Osteocyte (in vitro differentiated cells): ENCODE data around the gene LSM7. TPM values are rescaled to one million over a fixed set of nuclear protein-coding genes. Genes with fewer than 3 reads are reported as not detected.

Source experiments
- DNase-seq: peaks from one replicate; pipeline ENCODE4 v3.0.0; 2021; ENCODE audit warnings: mixed read lengths; ENCODE audit not compliant: unreplicated experiment; ENCODE audit errors: extremely low spot score
- H3K27ac Mint-ChIP-seq: one replicate; pipeline ENCODE4 v1.8.0; 2021; ENCODE audit warnings: mild to moderate bottlenecking, mixed read lengths; ENCODE audit not compliant: unreplicated experiment
- H3K27me3 Mint-ChIP-seq: one replicate; pipeline ENCODE4 v1.8.0; 2021; ENCODE audit warnings: mixed read lengths; ENCODE audit not compliant: unreplicated experiment
- H3K36me3 Mint-ChIP-seq: one replicate; pipeline ENCODE4 v1.8.0; 2021; ENCODE audit warnings: mixed read lengths; ENCODE audit not compliant: unreplicated experiment
- H3K4me1 Mint-ChIP-seq: one replicate; pipeline ENCODE4 v1.8.0; 2021; ENCODE audit warnings: mixed read lengths; ENCODE audit not compliant: unreplicated experiment
- H3K4me3 Mint-ChIP-seq: one replicate; pipeline ENCODE4 v1.8.0; 2021; ENCODE audit warnings: mild to moderate bottlenecking, moderate library complexity, mixed read lengths; ENCODE audit not compliant: unreplicated experiment
- H3K9me3 Mint-ChIP-seq: one replicate; pipeline ENCODE4 v1.8.0; 2021; ENCODE audit warnings: mixed read lengths; ENCODE audit not compliant: unreplicated experiment
- total RNA-seq: library from RNA; stranded (reverse); gene quantifications from 2 replicates; pipeline ENCODE4 v1.2.1, GENCODE V29; 2021
- TF ChIP-seq, protein P1 (sequence below): fragments of 200-600 bp; sonication (generic); IDR thresholded peaks from 2 replicates; pipeline ENCODE4 v1.5.0; 2021; ENCODE audit warnings: antibody characterized with exemption, mild to moderate bottlenecking, moderate library complexity

Gene LSM7
- total RNA-seq, 1 donor from 2014 or later, result 77.8 TPM

DNA sequence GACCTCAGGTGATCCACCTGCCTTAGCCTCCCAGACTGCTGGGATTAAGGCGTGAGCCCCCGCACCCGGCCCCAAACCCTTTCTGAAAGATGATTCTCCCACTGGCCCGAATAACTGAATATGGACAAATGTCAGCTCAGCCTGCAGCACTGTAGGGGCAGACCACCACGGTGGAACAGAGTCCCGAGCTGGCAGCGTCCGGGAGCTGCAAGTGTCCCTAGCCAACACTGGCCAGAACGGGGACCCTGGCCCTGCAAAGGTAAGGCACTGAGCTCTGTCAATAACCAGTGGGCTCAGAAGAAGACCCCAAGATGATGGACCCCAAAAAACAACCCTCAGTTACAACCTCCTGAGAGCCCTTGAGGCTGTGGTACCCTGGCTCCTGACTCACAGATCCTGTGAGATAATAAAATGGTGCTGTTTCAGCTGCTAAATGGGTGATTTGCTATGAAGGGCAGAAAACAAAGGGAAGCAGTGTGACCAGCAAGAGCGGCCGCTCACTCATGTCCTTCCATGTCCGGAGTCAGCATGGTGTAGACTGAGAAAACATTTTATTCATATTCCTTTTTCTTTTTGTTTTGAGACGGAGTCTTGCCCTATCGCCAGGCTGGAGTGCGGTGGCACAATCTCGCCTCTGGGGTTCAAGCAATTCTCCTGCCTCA, 1.6 kb downstream of the LSM7 start:
- H3K9me3 Mint-ChIP-seq, result no peaks in the 10 kb centered on the region
- peak overlapping the region; percentile 100 for H3K4me3 Mint-ChIP-seq
- TF ChIP-seq, protein P1, sequence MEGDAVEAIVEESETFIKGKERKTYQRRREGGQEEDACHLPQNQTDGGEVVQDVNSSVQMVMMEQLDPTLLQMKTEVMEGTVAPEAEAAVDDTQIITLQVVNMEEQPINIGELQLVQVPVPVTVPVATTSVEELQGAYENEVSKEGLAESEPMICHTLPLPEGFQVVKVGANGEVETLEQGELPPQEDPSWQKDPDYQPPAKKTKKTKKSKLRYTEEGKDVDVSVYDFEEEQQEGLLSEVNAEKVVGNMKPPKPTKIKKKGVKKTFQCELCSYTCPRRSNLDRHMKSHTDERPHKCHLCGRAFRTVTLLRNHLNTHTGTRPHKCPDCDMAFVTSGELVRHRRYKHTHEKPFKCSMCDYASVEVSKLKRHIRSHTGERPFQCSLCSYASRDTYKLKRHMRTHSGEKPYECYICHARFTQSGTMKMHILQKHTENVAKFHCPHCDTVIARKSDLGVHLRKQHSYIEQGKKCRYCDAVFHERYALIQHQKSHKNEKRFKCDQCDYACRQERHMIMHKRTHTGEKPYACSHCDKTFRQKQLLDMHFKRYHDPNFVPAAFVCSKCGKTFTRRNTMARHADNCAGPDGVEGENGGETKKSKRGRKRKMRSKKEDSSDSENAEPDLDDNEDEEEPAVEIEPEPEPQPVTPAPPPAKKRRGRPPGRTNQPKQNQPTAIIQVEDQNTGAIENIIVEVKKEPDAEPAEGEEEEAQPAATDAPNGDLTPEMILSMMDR, result no peak
- H3K4me1 Mint-ChIP-seq, result peaks cover 46% of the 10 kb centered on the region
- peaks cover 13% of the 10 kb centered on the region for H3K36me3 Mint-ChIP-seq
- peak overlapping the region; percentile 99 for H3K27ac Mint-ChIP-seq
- no peaks in the 10 kb centered on the region for H3K27me3 Mint-ChIP-seq
- DNase-seq, result no peak

GRCh38 chr19:2325281-2326046, 2.9 kb downstream of the LSM7 start:
- DNase-seq, result no peak
- peaks cover 13% of the 10 kb centered on the region for H3K36me3 Mint-ChIP-seq
- H3K27me3 Mint-ChIP-seq, result no peaks in the 10 kb centered on the region
- no peak overlapping the region for H3K4me3 Mint-ChIP-seq
- H3K9me3 Mint-ChIP-seq, result no peaks in the 10 kb centered on the region
- TF ChIP-seq, protein P1, result no peak
- H3K27ac Mint-ChIP-seq, result no peak overlapping the region
- peaks cover 36% of the 10 kb centered on the region for H3K4me1 Mint-ChIP-seq

DNA sequence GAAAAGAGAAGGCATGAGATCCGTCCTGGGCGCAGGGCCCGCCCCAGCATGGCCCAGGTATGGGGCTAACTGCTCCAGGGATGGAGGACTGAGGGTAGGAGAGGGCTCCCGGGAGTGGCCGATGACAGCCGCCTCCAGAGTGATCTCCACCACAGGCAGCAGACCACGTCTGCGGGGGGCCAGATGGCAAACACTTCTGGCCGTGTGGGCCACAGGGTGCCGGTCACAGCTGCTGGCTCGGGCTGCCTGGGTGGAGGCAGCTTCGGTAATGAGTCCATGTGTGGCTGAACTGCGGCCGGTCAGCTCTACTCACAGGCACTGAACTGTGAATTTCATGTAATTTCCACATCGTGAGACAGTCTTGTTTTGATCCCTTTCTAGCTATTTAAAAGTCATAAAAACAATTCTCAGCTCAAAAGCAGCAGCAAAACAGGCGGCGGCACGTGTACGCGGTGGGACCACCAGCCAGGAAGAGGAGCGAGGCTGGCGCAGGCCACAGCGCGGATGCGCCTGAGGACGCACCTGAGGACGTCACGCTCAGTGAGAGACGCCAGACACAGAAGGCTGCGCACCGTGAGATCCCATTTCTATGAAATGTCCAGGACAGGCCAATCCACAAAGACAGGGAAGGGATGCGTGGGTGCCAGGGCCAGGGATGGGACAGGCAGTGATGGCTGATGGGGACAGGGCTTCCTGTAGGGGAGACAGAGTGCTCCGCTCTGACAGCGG, 4.0 kb downstream of the LSM7 start:
- H3K27ac Mint-ChIP-seq, result no peak overlapping the region
- TF ChIP-seq, protein P1, result no peak
- H3K36me3 Mint-ChIP-seq, result peaks cover 13% of the 10 kb centered on the region
- H3K27me3 Mint-ChIP-seq, result no peaks in the 10 kb centered on the region
- no peak overlapping the region for H3K4me3 Mint-ChIP-seq
- H3K9me3 Mint-ChIP-seq, result no peaks in the 10 kb centered on the region
- peaks cover 27% of the 10 kb centered on the region for H3K4me1 Mint-ChIP-seq
- DNase-seq, result no peak

DNA sequence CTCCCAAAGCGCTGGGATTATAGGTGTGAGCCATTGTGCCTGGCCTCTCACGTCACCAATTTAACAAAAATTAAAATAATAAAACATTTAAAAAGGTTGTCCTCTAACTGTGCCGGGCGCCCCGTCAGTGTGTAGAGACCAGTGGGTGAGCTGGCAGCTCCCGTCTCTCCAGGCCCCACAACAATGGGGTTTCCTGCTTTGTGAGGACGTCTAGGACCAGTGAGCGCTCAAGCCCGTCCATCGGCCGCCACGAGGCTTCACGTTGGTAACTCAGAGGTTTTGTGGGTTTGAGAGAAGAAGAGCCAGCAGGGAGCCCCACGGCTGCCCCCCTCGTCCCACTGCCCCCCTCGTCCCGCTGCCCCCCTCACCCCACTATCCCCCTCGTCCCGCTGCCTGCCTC, 4.7 kb downstream of the LSM7 start:
- H3K9me3 Mint-ChIP-seq, result no peaks in the 10 kb centered on the region
- no peak for DNase-seq
- H3K4me1 Mint-ChIP-seq, result peaks cover 25% of the 10 kb centered on the region
- no peak overlapping the region for H3K27ac Mint-ChIP-seq
- H3K27me3 Mint-ChIP-seq, result no peaks in the 10 kb centered on the region
- TF ChIP-seq, protein P1, result no peak
- peaks cover 13% of the 10 kb centered on the region for H3K36me3 Mint-ChIP-seq
- no peak overlapping the region for H3K4me3 Mint-ChIP-seq
